Liver (tissue), 9 donors: Measurements from ENCODE around the gene UBL3. TPM values are rescaled to one million over a fixed set of nuclear protein-coding genes. Genes with fewer than 3 reads are reported as not detected.

Experiments used
- DNase-seq: peaks from one replicate; pipeline ENCODE4 v3.0.0-alpha.2; 2017; ENCODE audit warnings: low spot score
- H3K27ac ChIP-seq, 2 donors: one replicate each; pipeline ENCODE4 v1.7.0; 2013; ENCODE audit warnings: inconsistent platforms in 2 of 2, low read length in 2 of 2, control low read depth in 1 of 2, low read depth in 1 of 2, mild to moderate bottlenecking in 1 of 2
- H3K27me3 ChIP-seq, 4 donors: one replicate each; pipeline versions ENCODE4 v1.6.1 to v1.7.0; 2013; ENCODE audit warnings: low read length in 3 of 4, inconsistent platforms in 1 of 4, mild to moderate bottlenecking in 1 of 4, moderate library complexity in 1 of 4; ENCODE audit not compliant: control insufficient read depth in 4 of 4, insufficient read depth in 4 of 4
- H3K36me3 ChIP-seq, 4 donors: one replicate each; pipeline versions ENCODE4 v1.6.1 to v1.7.0; 2013; ENCODE audit warnings: low read length in 3 of 4, mild to moderate bottlenecking in 3 of 4, low read depth in 1 of 4, moderate library complexity in 1 of 4; ENCODE audit not compliant: control insufficient read depth in 4 of 4, insufficient read depth in 3 of 4
- H3K4me1 ChIP-seq, 4 donors: one replicate each; pipeline versions ENCODE4 v1.6.1 to v1.7.0; 2013; ENCODE audit warnings: low read length in 3 of 4, mild to moderate bottlenecking in 3 of 4, moderate library complexity in 1 of 4; ENCODE audit not compliant: control insufficient read depth in 4 of 4, insufficient read depth in 4 of 4
- H3K4me3 ChIP-seq, 3 donors: one replicate each; pipeline versions ENCODE4 v1.6.1 to v1.7.0; 2013; ENCODE audit warnings: low read length in 3 of 3, control low read depth in 1 of 3, low read depth in 1 of 3, mild to moderate bottlenecking in 1 of 3
- H3K9ac ChIP-seq, 2 donors: one replicate each; pipeline ENCODE4 v1.7.0; 2013; ENCODE audit warnings: low read length in 2 of 2, mild to moderate bottlenecking in 2 of 2, moderate library complexity in 2 of 2, control low read depth in 1 of 2, low read depth in 1 of 2
- H3K9me3 ChIP-seq, 4 donors: one replicate each; pipeline versions ENCODE4 v1.6.1 to v1.7.0; 2013; ENCODE audit warnings: low read length in 3 of 4; ENCODE audit not compliant: control insufficient read depth in 4 of 4
- ATF3 ChIP-seq: IDR thresholded peaks from 2 replicates; pipeline ENCODE4 v1.6.1; 2016; ENCODE audit warnings: antibody characterized with exemption
- CTCF ChIP-seq: fragments of 150-350 bp; IDR thresholded peaks from 2 replicates; pipeline ENCODE4 v1.5.1; 2017; ENCODE audit warnings: improper control_type of control experiment, low read depth, low read length; ENCODE audit not compliant: missing input control
- FOXA1 ChIP-seq: IDR thresholded peaks from 2 replicates; pipeline ENCODE4 v1.6.1; 2016; ENCODE audit warnings: antibody characterized with exemption
- FOXA2 ChIP-seq: IDR thresholded peaks from 2 replicates; pipeline ENCODE4 v1.6.1; 2016; ENCODE audit warnings: antibody characterized with exemption
- GABPA ChIP-seq, 2 donors: IDR thresholded peaks in 1 of 2; conservative IDR thresholded peaks in 1 of 2; 2 replicates each; pipeline ENCODE4 v1.6.1; 2016; ENCODE audit warnings: antibody characterized with exemption in 2 of 2, mild to moderate bottlenecking in 1 of 2, moderate library complexity in 1 of 2
- HNF4A ChIP-seq, 2 donors: conservative IDR thresholded peaks; 2 replicates each; pipeline ENCODE4 v1.6.1; 2016; ENCODE audit warnings: antibody characterized with exemption in 2 of 2, mild to moderate bottlenecking in 2 of 2
- HNF4G ChIP-seq: IDR thresholded peaks from 2 replicates; pipeline ENCODE4 v1.6.1; 2016; ENCODE audit warnings: antibody characterized with exemption
- JUND ChIP-seq, 2 donors: IDR thresholded peaks; 2 replicates each; pipeline ENCODE4 v1.6.1; 2016; ENCODE audit warnings: antibody characterized with exemption in 2 of 2
- MAX ChIP-seq: IDR thresholded peaks from 2 replicates; pipeline ENCODE4 v1.6.1; 2016; ENCODE audit warnings: antibody characterized with exemption
- NR2F2 ChIP-seq: IDR thresholded peaks from 2 replicates; pipeline ENCODE4 v1.6.1; 2016; ENCODE audit warnings: antibody characterized with exemption
- RAD21 ChIP-seq, 2 donors: IDR thresholded peaks; 2 replicates each; pipeline ENCODE4 v1.6.1; 2016; ENCODE audit warnings: antibody characterized with exemption in 2 of 2, mild to moderate bottlenecking in 2 of 2
- REST ChIP-seq: IDR thresholded peaks from 2 replicates; pipeline ENCODE4 v1.6.1; 2016; ENCODE audit warnings: antibody characterized with exemption, mild to moderate bottlenecking
- RXRA ChIP-seq, 2 donors: IDR thresholded peaks; 2 replicates each; pipeline ENCODE4 v1.6.1; 2017 to 2018; ENCODE audit warnings: antibody characterized with exemption in 2 of 2, mild to moderate bottlenecking in 1 of 2
- SP1 ChIP-seq: IDR thresholded peaks from 2 replicates; pipeline ENCODE4 v1.6.1; 2018; ENCODE audit warnings: antibody characterized with exemption, mild to moderate bottlenecking
- TAF1 ChIP-seq: conservative IDR thresholded peaks from 2 replicates; pipeline ENCODE4 v1.6.1; 2016; ENCODE audit warnings: antibody characterized with exemption, mild to moderate bottlenecking
- YY1 ChIP-seq: IDR thresholded peaks from 2 replicates; pipeline ENCODE4 v1.6.1; 2016; ENCODE audit warnings: antibody characterized with exemption, mild to moderate bottlenecking
- ZBTB33 ChIP-seq: IDR thresholded peaks from 2 replicates; pipeline ENCODE4 v1.6.1; 2016; ENCODE audit warnings: antibody characterized with exemption
- WGBS: extraction: QIAGEN DNeasy Blood & Tissue Kit; methylation state at CpG from one replicate; pipeline ENCODE4 v1.1.7; 2013; 5-methylcytosine and 5-hydroxymethylcytosine counted together
- polyA plus RNA-seq, 2 donors: library from polyadenylated mRNA; stranded (reverse) in 1 of 2; unstranded in 1 of 2; fragments of 200-250 nt in 1 of 2; fragments of >200 nt in 1 of 2; fragmentation: Nextera tagmentation in 1 of 2; extraction: Ambion mirVana in 1 of 2; gene quantifications; one replicate each; pipeline versions ENCODE4 v1.2.1 to v1.2.3, GENCODE V29; 2013 to 2015
- total RNA-seq, 2 donors: library from RNA; depleted of rRNA; stranded (reverse); fragments of >200 nt; gene quantifications; one replicate each; pipeline ENCODE4 v1.2.3, GENCODE V29; 2014
- donor health status: healthy.
- donor health status: healthy.
- donor health status: healthy.
- donor health status: healthy.
- donor health status: healthy.

Gene UBL3
- total and polyA plus RNA-seq, 4 donors, result 13.9 to 21.3 (median 15.9) TPM

- TF ChIP-seq HNF4G, result no peak
- TF ChIP-seq TAF1, result no peak
- no peak for TF ChIP-seq ZBTB33
- no peak for TF ChIP-seq SP1
- TF ChIP-seq YY1, result no peak
- no peak for TF ChIP-seq FOXA2
- TF ChIP-seq FOXA1, result no peak
- TF ChIP-seq RAD21 (IDR thresholded peaks at IDR 0.05), result no peak
- no peak for TF ChIP-seq JUND (IDR thresholded peaks at IDR 0.05)
- no peak for TF ChIP-seq NR2F2
- no peak for TF ChIP-seq REST
- TF ChIP-seq CTCF, result no peak
- TF ChIP-seq HNF4A (conservative IDR thresholded peaks at IDR 0.05), result no peak
- TF ChIP-seq GABPA (IDR thresholded peaks at IDR 0.05 in 1 of 2, conservative IDR thresholded peaks at IDR 0.05 in 1 of 2), result no peak
- TF ChIP-seq ATF3, result no peak
- TF ChIP-seq MAX, result no peak
- TF ChIP-seq RXRA (IDR thresholded peaks at IDR 0.05), result no peak
- peaks cover 0 to 1% (median 0%) of the 10 kb centered on the region in 4 donors for H3K36me3 ChIP-seq
- 94% methylated on average over 3 of the region's 3 CpGs for WGBS
Observed at GRCh38 chr13:29760544-29760943, 89.9 kb downstream of the UBL3 start.

More at GRCh38 chr13:29760544-29760943, 89.9 kb downstream of the UBL3 start:
- no peak overlapping the region for H3K9ac ChIP-seq
- H3K9me3 ChIP-seq, result peaks cover 0 to 11% (median 0%) of the 10 kb centered on the region in 4 donors
- no peak overlapping the region for H3K4me3 ChIP-seq
- no peaks in the 10 kb centered on the region for H3K4me1 ChIP-seq
- no peaks in the 10 kb centered on the region for H3K27me3 ChIP-seq
- no peak for DNase-seq
- no peak overlapping the region for H3K27ac ChIP-seq
